ENCODE results near the gene REXO1. TPM values are rescaled to one million over a fixed set of nuclear protein-coding genes. Genes with fewer than 3 reads are reported as not detected.

Gene REXO1
- total RNA-seq, 1 donor from 2014 or later = 17.7 TPM

- no peak for DNase-seq
- Histone ChIP-seq H3K4me3 (no peak overlapping the region), H3K9me3 (replicated peaks) (peaks cover 23% of the 10 kb centered on the region), H3K27me3 (ENCODE audit: low read depth) (peaks cover 94% of the 10 kb centered on the region), H3K4me1 (peaks cover 12% of the 10 kb centered on the region), H3K36me3 (no peaks in the 10 kb centered on the region), H3K27ac (replicated peaks) (no peak overlapping the region)
- TF ChIP-seq, protein P1, sequence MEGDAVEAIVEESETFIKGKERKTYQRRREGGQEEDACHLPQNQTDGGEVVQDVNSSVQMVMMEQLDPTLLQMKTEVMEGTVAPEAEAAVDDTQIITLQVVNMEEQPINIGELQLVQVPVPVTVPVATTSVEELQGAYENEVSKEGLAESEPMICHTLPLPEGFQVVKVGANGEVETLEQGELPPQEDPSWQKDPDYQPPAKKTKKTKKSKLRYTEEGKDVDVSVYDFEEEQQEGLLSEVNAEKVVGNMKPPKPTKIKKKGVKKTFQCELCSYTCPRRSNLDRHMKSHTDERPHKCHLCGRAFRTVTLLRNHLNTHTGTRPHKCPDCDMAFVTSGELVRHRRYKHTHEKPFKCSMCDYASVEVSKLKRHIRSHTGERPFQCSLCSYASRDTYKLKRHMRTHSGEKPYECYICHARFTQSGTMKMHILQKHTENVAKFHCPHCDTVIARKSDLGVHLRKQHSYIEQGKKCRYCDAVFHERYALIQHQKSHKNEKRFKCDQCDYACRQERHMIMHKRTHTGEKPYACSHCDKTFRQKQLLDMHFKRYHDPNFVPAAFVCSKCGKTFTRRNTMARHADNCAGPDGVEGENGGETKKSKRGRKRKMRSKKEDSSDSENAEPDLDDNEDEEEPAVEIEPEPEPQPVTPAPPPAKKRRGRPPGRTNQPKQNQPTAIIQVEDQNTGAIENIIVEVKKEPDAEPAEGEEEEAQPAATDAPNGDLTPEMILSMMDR (IDR thresholded peaks at IDR 0.05; ENCODE audit: borderline replicate concordance) = no peak
- intact Hi-C loops (cut with micrococcal nuclease) = no loop called here
Measured at GRCh38 chr19:1785310-1785709, 63.0 kb downstream of the REXO1 start.

DNA sequence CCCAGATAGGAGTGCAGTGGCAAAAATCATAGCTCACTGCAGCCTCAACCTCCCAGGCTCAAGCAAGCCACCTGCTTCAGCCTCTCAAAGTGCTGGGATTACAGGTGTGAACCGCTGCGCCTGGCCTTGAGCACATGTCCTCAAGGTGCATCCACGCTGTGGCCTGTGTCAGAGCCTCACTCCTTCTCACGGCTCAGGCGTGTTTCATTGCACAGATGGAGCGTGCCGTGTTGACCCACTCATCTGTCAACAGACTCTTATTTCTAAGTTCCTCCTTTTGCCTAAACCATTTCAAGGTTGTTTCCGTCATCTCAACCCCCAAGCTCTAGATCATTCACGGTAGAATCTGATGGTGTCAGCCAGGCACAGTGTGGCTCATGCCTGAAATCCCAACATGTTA lies 64.4 kb downstream of the REXO1 start:
- DNase-seq = no peak
- Histone ChIP-seq H3K4me3 (no peak overlapping the region), H3K9me3 (replicated peaks) (peaks cover 23% of the 10 kb centered on the region), H3K27me3 (ENCODE audit: low read depth) (peaks cover 98% of the 10 kb centered on the region), H3K36me3 (no peaks in the 10 kb centered on the region), H3K27ac (replicated peaks) (no peak overlapping the region), H3K4me1 (peaks cover 5% of the 10 kb centered on the region)
- intact Hi-C loops (cut with micrococcal nuclease) = no loop called here
- TF ChIP-seq, protein P1 (IDR thresholded peaks at IDR 0.05; ENCODE audit: borderline replicate concordance) = no peak

DNA sequence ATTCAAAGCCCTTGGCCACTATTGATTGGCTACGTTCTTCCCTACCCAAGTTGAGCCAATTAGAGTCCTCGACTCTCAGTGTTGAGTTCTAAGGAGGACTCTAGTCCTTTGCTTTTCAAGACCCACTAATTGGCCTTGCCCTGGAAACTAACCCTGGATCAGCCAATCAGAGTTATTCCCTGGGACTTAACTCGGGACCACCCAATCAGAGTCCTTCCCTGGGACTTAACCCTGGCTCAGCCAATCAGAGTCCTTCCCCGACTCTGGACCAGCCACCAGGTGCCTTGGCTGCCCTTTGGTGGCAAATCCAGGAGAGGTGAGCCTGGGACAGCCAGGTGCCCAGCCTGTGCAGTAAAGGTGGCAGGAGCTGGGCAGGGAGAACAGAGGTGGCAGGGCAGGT lies 64.9 kb downstream of the REXO1 start:
- H3K27ac ChIP-seq (replicated peaks) = no peak overlapping the region
- no peaks in the 10 kb centered on the region for H3K4me1 ChIP-seq
- peaks cover 23% of the 10 kb centered on the region for H3K9me3 ChIP-seq (replicated peaks)
- TF ChIP-seq, protein P1 (IDR thresholded peaks at IDR 0.05; ENCODE audit: borderline replicate concordance) = no peak
- H3K4me3 ChIP-seq = no peak overlapping the region
- H3K36me3 ChIP-seq = no peaks in the 10 kb centered on the region
- intact Hi-C loops (cut with micrococcal nuclease) = no loop called here
- peaks cover 96% of the 10 kb centered on the region for H3K27me3 ChIP-seq (ENCODE audit: low read depth)
- DNase-seq = no peak

DNA sequence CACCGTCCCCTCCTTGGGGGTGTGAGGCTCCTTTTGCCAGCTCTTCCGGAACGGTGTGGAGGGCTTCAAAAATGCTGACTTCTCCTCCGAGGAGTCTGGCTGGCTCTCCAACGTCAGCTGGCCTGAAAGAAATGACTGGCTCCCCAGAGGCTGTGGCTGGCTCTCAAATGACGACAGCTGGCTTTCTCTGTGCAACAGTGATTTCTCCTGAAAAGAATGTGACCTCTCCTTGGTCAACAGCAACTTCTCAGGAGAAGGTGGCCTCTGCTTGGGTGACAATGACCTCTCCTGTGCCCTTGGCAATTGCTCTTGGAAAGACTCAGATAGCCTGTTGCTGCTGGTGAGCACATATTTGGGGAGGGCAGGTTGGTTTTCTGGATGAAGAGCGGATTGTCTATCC lies 65.8 kb downstream of the REXO1 start:
- H3K9me3 ChIP-seq (replicated peaks) = peaks cover 23% of the 10 kb centered on the region
- H3K27me3 ChIP-seq (ENCODE audit: low read depth) = peaks cover 97% of the 10 kb centered on the region
- DNase-seq = no peak
- H3K27ac ChIP-seq (replicated peaks) = no peak overlapping the region
- intact Hi-C loops (cut with micrococcal nuclease) = no loop called here
- no peaks in the 10 kb centered on the region for H3K36me3 ChIP-seq
- no peaks in the 10 kb centered on the region for H3K4me1 ChIP-seq
- TF ChIP-seq, protein P1 (IDR thresholded peaks at IDR 0.05; ENCODE audit: borderline replicate concordance) = no peak
- H3K4me3 ChIP-seq = no peak overlapping the region

DNA sequence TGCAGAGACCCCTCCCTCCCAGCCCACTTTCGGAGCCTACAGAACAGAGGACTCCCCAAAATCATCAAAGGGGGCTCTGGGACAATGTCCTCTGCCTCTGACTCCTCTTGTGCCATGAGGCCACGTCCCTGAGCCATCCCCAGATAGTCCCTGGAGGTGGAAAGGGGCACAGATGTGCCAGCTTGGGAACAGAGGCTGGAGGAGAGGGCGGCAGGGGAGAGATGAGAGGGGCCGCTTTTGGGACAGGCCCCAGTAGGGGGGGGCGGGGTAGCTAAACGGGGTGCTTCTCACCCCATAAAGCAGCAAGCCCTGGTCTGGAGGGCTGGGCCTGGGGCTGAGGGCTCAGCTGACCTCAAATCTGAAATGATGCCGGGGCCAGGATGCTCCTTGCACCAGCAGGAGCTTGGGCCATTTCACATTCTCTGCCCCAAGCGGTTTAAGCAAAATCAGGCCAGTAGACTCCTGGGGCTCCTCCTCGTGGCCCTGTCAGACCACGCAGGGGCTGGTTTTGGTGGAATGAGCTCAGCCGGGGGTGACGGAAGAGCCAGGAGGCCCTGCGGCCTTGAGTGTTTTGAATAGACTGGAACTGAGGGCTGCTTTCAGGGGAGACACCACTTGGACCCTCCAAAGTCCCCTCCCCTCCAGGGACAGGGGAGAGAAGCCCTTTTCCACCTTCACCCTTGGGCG lies 67.9 kb downstream of the REXO1 start:
- Histone ChIP-seq H3K4me1 (peaks cover 11% of the 10 kb centered on the region), H3K36me3 (no peaks in the 10 kb centered on the region), H3K9me3 (replicated peaks) (peaks cover 23% of the 10 kb centered on the region), H3K27ac (replicated peaks) (no peak overlapping the region), H3K27me3 (ENCODE audit: low read depth) (peaks cover 98% of the 10 kb centered on the region), H3K4me3 (no peak overlapping the region)
- intact Hi-C loops (cut with micrococcal nuclease) = no loop called here
- DNase-seq = no peak
- TF ChIP-seq, protein P1 (IDR thresholded peaks at IDR 0.05; ENCODE audit: borderline replicate concordance) = no peak
